ENCODE measurements around the gene B4GALNT3.

- no peak for TF ChIP-seq EZH2 (IDR thresholded peaks at IDR 0.05; ENCODE audit: insufficient read depth, poor library complexity, severe bottlenecking)
- TF ChIP-seq EZH2phosphoT487 (IDR thresholded peaks at IDR 0.05; ENCODE audit: insufficient read depth, low read depth): no peak
These were observed 3.4 kb downstream of the B4GALNT3 start for GRCh38 chr12:462936-463705.
